Fibroblast of lung (primary cell): ENCODE data around the gene TRAPPC2L.

Source experiments
- CTCF ChIP-seq, 2 donors: IDR thresholded peaks in 1 of 2; conservative IDR thresholded peaks in 1 of 2; 1 replicate in 1 of 2; 2 replicates in 1 of 2; pipeline ENCODE4 v1.5.1; 2011 to 2012; ENCODE audit warnings: low read length in 2 of 2, control low read depth in 1 of 2, inconsistent platforms in 1 of 2, low read depth in 1 of 2, mild to moderate bottlenecking in 1 of 2
- EZH2 ChIP-seq: IDR thresholded peaks from 2 replicates; pipeline ENCODE4 v1.5.1; 2012; ENCODE audit warnings: low read length, control low read depth, mild to moderate bottlenecking; ENCODE audit errors: missing control alignments

- TF ChIP-seq CTCF (conservative IDR thresholded peaks at IDR 0.05 in 1 of 2, IDR thresholded peaks at IDR 0.05 in 1 of 2; ENCODE audit: low read depth in 1 of 2, low read length in 2 of 2) (no peak), EZH2 (no peak)
These were observed 652 bp upstream of the TRAPPC2L start for GRCh38 chr16:88856122-88856827.
